ENCODE results near the gene SPATA12.

DNA sequence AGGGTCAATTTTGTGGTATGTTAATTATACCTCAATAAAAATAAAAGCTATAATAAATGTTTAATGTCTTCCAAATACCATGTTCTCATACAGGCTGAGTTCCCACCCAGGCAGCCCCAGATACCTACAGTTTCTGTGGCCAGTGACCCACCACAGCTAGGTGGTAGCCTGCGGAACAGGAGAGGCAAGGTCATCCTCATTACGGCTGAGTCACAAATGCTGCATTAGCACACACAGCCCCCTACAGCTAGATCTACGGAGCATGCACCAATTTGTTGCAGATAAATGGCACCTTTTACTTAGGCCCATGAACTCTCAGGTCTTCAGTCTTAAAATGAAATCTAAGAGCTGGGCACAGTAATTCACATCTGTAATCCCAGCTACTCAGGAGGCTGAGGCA, 5.1 kb downstream of the SPATA12 start:
- TF ChIP-seq CTCF (IDR thresholded peaks at IDR 0.05) (no peak), POLR2A (IDR thresholded peaks at IDR 0.05) (no peak)
